SJCRH30 (cell line): ENCODE measurements around the gene CCDC137. TPM values are rescaled to one million over a fixed set of nuclear protein-coding genes. Genes with fewer than 3 reads are reported as not detected.
"Not testable (repeated sequence)": the region's sequence is repeated elsewhere in the genome, so short reads cannot be mapped to it uniquely, and the experiment has no call there.

Source experiments
- DNase-seq, 2 experiments: peaks; one replicate each; pipeline ENCODE4 v3.0.0-alpha.2; 2015 to 2020
- H3K27ac ChIP-seq: fragments of 250-450 bp; sonication (Bioruptor Pico); 2 replicates; pipeline ENCODE4 v1.5.1; 2020; ENCODE audit warnings: mild to moderate bottlenecking, moderate library complexity
- H3K27me3 ChIP-seq: fragments of 250-450 bp; sonication (Bioruptor Pico); 2 replicates; pipeline ENCODE4 v1.5.1; 2020; ENCODE audit warnings: mild to moderate bottlenecking, moderate library complexity
- H3K36me3 ChIP-seq: fragments of 250-450 bp; sonication (Bioruptor Pico); 2 replicates; pipeline ENCODE4 v1.5.1; 2020; ENCODE audit warnings: mild to moderate bottlenecking, moderate library complexity
- H3K4me1 ChIP-seq: fragments of 250-450 bp; sonication (Bioruptor Pico); 2 replicates; pipeline ENCODE4 v1.5.1; 2020; ENCODE audit warnings: mild to moderate bottlenecking, moderate library complexity
- H3K4me3 ChIP-seq: fragments of 250-450 bp; sonication (Bioruptor Pico); 2 replicates; pipeline ENCODE4 v1.5.1; 2020; ENCODE audit warnings: mild to moderate bottlenecking, moderate library complexity
- H3K9me3 ChIP-seq: fragments of 250-450 bp; sonication (Bioruptor Pico); replicated peaks from 2 replicates; pipeline ENCODE4 v1.5.1; 2020; ENCODE audit warnings: mild to moderate bottlenecking, moderate library complexity
- total RNA-seq: library from RNA; depleted of rRNA; stranded (reverse); fragments of >200 nt; shearing (Covaris generic); gene quantifications from 2 replicates; pipeline ENCODE4 v1.2.3, GENCODE V29; 2014

Gene CCDC137
- total RNA-seq, 1 experiment from 2014 or later, result 52.8 TPM

DNA sequence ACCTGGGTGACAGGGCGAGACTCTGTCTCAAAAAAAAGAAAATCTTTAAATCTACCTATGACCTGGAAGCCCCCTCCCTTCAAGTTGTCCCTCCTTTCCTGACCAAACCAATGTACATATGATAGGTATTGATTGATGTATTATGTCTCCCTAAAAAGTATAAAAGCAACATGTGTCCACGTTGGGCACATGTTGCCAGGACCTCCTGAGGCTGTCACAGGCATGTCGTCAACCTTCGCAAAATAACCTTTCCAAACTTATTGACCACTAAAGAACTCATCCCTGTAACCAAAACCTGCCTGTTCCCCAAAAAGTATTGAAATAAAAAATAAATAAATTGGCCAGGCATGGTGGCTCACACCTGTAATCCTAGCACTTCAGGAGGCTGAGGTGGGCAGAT, 4.5 kb upstream of the CCDC137 start:
- no peaks in the 10 kb centered on the region for H3K27me3 ChIP-seq
- peaks cover 6% of the 10 kb centered on the region; the same call in 1 of the 2 replicates for H3K4me1 ChIP-seq
- no peaks in the 10 kb centered on the region for H3K9me3 ChIP-seq
- DNase-seq, result no peak
- H3K27ac ChIP-seq, result no peak overlapping the region
- H3K36me3 ChIP-seq, result no peaks in the 10 kb centered on the region
- no peak overlapping the region for H3K4me3 ChIP-seq

DNA sequence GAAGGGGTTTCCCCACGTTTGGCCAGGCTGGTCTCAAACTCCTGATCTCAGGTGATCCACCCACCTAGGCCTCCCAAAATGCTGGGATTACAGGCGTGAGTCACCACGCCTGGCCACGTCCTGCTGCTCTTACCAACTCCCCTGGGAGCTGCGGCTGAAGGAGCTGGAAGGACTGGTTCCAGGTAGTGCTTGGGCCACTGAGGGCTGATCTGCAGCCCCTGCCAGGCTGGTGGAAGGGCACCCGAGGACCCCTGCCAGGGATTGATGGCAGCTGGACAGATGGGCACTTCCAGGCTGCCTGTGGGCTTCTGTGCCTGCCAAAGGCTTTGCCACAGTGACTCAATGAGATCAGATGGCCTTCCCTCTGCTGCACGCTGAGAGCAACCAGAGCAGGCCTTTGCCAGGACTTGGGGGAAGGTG, 2.5 kb upstream of the CCDC137 start:
- H3K4me3 ChIP-seq, result no peak overlapping the region
- H3K9me3 ChIP-seq, result no peaks in the 10 kb centered on the region
- no peak overlapping the region for H3K27ac ChIP-seq
- H3K27me3 ChIP-seq, result no peaks in the 10 kb centered on the region
- no peak for DNase-seq
- peaks cover 6% of the 10 kb centered on the region for H3K36me3 ChIP-seq
- H3K4me1 ChIP-seq, result peaks cover 12% of the 10 kb centered on the region

DNA sequence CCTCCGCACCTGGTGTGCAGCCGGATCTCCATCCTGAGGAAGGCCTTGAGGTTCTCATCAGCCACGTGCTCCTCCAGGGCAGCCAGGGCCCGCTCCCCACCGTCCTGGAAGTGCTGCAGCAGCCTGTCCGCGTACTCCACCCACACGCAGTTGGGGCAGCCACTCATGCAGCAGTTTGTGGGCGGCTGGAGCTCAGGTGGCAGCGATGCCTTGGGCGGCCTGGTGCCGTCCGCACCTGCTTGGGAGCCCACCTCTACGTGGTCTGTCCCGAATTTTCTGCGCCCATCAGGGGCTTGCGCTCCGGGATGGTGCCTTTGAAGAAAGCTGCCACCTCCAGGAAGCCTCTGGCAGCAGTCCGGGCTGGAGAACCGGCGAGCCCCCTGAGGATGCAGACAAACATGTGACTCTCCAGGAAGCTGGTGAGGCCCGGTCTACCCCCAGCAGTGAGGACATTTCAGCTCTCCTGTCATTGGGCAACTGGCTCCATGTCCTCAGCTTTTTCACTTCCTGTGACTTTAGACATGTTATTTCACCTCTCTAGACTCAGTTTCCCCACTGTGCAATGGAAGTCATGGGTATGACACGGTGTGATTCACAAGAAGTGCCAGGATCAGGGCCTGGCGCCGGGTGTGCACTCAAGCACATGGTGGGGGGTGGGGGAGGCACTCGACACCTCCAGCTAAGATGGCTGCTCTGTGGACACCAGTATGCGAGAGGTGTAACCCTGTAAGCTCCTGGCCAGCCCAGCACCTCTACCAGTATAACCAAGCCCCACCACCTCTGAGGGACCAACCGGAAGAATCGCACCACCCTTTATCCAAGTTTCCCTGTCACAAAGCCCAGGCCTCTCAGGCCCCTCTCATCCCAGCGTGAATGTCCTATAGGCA, 1.1 kb upstream of the CCDC137 start:
- peaks cover 12% of the 10 kb centered on the region for H3K4me1 ChIP-seq
- peaks cover 18% of the 10 kb centered on the region for H3K36me3 ChIP-seq
- peak; percentile 55 to 61 for DNase-seq
- H3K4me3 ChIP-seq, result peak overlapping the region; percentile 87
- peak overlapping the region; percentile 76 for H3K27ac ChIP-seq
- H3K27me3 ChIP-seq, result no peaks in the 10 kb centered on the region
- no peaks in the 10 kb centered on the region for H3K9me3 ChIP-seq

DNA sequence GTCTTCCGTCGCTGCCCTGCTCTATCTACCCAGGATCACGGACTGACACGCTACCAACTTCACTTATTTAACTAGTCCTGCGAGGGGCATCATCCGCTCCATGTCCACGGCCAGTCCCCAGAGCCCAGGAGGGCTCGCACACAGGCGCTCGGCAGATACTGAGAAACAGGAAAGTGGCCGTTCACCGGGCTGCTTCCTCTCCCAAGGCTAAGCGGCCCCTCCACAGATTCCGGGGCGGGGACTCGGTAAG, 520 bp upstream of the CCDC137 start:
- Histone ChIP-seq H3K27ac (peak overlapping the region; percentile 76), H3K9me3 (no peaks in the 10 kb centered on the region), H3K27me3 (no peaks in the 10 kb centered on the region), H3K36me3 (peaks cover 23% of the 10 kb centered on the region), H3K4me3 (peak overlapping the region; percentile 87), H3K4me1 (peaks cover 12% of the 10 kb centered on the region)
- peak; percentile 80 to 82 for DNase-seq

DNA sequence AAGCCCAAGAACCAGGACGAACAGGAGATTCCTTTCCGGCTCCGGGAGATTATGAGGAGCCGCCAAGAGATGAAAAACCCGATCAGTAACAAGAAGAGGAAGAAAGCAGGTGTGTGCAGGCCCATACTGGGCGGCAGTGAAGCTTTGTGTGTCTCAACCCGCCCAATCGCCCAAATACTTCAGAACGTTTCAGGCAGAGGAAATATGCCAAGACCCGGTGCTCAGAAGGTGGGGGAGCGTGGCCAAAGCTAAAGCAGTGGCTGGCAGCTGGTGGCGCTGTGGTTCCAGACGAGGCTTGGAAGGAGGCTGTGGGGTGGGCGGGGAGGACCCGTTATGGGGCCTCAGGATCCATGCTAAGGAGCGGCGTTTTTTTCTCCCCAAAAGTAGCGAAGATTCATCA, 1.2 kb downstream of the CCDC137 start:
- H3K27me3 ChIP-seq, result no peaks in the 10 kb centered on the region
- peak in 1 of 2 experiments; percentile 44 for DNase-seq
- peaks cover 12% of the 10 kb centered on the region for H3K4me1 ChIP-seq
- H3K36me3 ChIP-seq, result peaks cover 37% of the 10 kb centered on the region
- H3K9me3 ChIP-seq, result no peaks in the 10 kb centered on the region
- H3K4me3 ChIP-seq, result peak overlapping the region; percentile 87; the same call in 1 of the 2 replicates
- H3K27ac ChIP-seq, result no peak overlapping the region

DNA sequence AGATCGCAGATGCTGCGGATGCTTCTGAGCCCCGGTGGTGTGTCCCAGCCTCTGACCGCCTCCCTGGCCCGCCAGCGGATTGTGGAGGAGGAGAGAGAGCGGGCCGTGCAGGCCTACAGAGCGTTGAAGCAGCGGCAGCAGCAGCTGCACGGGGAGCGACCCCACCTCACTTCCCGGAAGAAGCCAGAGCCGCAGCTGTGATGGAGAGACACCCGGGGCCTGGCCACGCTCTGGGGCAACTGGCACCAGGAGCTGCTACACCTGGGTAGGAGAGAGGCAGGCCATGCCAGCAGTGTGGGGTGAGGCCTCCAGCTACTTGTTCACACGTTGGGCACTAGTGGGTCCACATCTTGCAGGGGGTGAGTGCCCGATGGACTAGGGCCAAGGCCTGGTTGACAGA, 6.0 kb downstream of the CCDC137 start:
- Histone ChIP-seq H3K9me3 (no peaks in the 10 kb centered on the region), H3K4me3 (no peak overlapping the region), H3K4me1 (peaks cover 4% of the 10 kb centered on the region), H3K27ac (no peak overlapping the region), H3K36me3 (peaks cover 61% of the 10 kb centered on the region), H3K27me3 (no peaks in the 10 kb centered on the region)
- DNase-seq, result peak in 1 of 2 experiments; percentile 40

DNA sequence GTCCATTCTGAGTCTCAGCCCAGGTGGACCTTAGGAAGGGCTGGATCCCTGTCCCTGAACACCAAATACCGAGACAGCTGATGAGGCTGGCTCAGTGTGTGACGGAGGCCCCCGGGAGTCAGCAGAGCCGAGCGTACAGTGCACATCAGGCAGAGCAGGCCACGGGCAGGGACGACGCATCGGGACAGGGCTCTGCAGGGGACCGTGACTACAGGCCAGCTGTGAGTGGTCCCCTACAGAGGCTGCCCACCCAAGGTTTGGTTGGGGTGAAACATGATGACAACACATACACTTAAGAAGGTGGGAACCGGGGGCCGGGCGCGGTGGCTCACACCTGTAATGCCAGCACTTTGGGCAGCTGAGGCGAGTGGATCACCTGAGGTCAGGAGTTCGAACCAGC, 6.4 kb downstream of the CCDC137 start:
- Histone ChIP-seq H3K4me1 (no peaks in the 10 kb centered on the region), H3K9me3 (no peaks in the 10 kb centered on the region), H3K4me3 (no peak overlapping the region), H3K27me3 (no peaks in the 10 kb centered on the region), H3K36me3 (peaks cover 61% of the 10 kb centered on the region), H3K27ac (no peak overlapping the region)
- DNase-seq, result peak in 1 of 2 experiments; percentile 10

DNA sequence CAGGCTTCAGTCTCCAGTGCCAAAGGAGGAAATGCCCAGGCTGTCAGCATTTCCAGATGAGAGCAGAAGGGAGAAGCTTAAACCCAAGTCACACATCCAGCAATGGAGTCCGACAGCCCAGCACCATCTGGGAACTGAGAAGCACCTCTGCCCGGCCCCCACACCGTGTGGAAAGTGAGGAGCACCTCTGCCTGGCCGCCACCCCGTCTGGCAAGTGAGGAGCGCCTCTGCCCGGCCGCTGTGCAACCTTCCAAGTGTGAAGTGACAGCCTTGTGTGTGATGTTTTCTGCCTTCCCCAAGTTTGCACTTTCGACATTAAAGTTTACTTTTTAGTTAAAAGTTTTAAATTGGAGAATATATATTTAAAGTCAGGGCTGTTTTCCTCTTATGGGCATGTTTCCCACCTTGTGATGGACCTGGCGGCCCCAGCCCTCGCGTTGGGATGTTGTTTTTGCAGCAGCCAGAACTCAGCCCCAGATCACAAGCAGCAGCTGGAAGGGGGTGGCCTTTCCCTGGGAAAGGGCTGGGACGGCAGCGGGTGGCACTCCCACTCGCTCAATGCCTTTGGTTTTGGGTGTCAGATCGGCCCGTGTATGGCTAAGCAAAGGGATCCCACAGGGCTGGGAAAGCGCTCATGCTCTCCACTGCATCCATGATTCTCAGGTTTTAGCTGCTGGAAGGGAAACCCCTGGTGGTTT, 7.2 kb downstream of the CCDC137 start:
- no peak overlapping the region for H3K4me3 ChIP-seq
- peaks cover 56% of the 10 kb centered on the region for H3K36me3 ChIP-seq
- DNase-seq, result no peak
- no peaks in the 10 kb centered on the region for H3K4me1 ChIP-seq
- no peaks in the 10 kb centered on the region for H3K9me3 ChIP-seq
- no peak overlapping the region for H3K27ac ChIP-seq
- no peaks in the 10 kb centered on the region for H3K27me3 ChIP-seq

DNA sequence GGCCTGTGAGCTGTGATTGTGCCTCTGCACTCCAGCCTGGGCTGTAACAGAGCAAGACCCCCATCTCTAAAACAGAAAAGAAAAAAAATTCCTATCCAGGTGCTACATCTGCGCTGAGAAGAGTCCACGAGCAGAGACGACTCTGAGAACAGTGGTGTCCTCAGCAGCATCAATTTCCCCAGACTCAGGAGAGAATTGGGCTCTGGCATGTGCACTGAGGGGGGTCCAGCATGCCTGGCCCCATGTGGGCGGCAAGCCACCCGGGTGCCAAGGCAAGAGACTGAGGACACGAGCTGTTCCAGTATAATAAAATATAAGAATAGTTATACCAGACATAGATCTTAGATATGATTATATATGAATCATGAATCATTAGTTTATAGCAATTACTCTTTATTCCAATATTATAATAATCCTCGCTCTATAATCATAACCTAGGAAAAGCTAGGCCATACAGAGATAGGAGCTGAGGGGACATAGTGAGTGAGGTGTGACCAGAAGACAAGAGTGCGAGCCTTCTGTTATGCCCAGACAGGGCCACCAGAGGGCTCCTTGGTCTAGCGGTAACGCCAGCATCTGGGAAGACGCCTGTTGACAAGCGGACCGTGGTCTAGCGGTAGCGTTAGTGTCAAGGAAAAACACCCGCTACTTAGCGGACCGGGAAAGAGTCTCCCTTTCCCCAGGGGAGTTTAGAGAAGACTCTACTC, 9.1 kb downstream of the CCDC137 start:
- DNase-seq, result peak; percentile 50 to 57
- not testable (repeated sequence) for H3K27me3 ChIP-seq
- peaks cover 41% of the 10 kb centered on the region for H3K36me3 ChIP-seq

DNA sequence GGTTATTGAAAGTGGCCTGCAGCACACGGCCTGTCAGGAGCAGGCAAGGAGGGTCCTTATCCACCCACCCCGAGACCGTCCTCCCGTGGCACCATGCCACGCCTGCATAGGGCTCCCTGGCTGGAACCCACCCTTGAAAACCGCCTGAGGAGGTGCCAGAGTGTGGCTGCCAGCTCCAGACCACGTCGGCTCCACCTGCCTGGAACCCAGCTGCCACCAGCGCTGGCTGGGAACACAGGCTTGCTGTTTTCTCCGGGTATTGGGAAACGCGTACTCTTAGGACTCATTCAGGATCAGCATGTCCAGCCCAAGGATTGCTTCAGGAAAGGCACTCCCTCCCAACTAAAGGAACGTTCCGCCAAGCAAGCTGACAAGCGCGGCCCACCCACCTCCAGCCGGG, 10.4 kb downstream of the CCDC137 start:
- peaks cover 13% of the 10 kb centered on the region for H3K4me1 ChIP-seq
- H3K27me3 ChIP-seq, result no peaks in the 10 kb centered on the region
- no peaks in the 10 kb centered on the region for H3K9me3 ChIP-seq
- DNase-seq, result no peak
- peaks cover 36% of the 10 kb centered on the region for H3K36me3 ChIP-seq
- H3K4me3 ChIP-seq, result no peak overlapping the region
- no peak overlapping the region for H3K27ac ChIP-seq

More for the DNA sequence above, 9.1 kb downstream of the CCDC137 start:
- not testable (repeated sequence) for H3K4me1 ChIP-seq, H3K4me3 ChIP-seq, H3K27ac ChIP-seq, H3K9me3 ChIP-seq

DNA sequence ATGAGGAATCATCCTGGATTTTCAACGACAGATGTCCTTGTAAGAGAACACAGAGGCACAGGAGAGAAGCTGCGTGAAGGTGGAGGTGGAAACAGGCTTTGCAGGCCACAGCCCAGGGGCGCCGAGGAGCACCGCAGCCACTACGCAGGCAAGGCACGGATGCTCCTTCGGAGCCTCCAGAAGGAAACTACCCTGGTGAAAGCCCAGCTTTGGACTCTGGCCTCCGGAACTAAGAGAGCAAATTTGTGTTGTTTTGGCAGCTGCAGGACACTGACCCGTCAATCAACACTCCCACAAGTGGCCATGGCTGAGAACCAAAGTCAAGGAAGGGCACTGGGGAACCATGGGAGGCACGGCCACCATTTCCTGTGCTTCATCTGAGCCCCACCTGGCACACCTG, 13.6 kb downstream of the CCDC137 start:
- no peaks in the 10 kb centered on the region for H3K27me3 ChIP-seq
- peaks cover 9% of the 10 kb centered on the region for H3K36me3 ChIP-seq
- no peak overlapping the region for H3K27ac ChIP-seq

DNA sequence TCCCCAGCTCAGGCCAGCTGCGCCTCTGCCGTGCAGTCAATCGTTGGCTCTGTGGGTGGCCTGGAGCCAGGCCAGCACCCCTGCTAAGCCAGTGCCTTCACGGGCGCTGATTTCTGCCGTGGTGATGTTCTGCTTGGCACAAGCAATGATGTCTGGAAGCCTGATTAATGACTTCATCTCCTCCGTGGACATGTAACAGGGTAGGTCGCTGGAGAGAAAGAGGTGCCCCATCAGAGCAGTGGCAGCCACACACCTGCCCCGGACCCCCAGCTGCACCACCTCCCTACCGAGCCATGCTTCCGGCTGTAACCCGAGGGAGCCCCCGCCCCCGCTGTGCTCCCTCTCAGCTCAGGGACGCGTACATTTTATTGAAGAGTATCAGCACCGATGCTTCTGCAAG, 15.1 kb downstream of the CCDC137 start:
- peaks cover 28% of the 10 kb centered on the region for H3K4me1 ChIP-seq
- H3K27me3 ChIP-seq, result no peaks in the 10 kb centered on the region
- H3K27ac ChIP-seq, result peak overlapping the region; percentile 2; the same call in 1 of the 2 replicates
- H3K4me3 ChIP-seq, result peak overlapping the region; percentile 84
- H3K36me3 ChIP-seq, result peaks cover 12% of the 10 kb centered on the region
- H3K9me3 ChIP-seq, result no peaks in the 10 kb centered on the region
- DNase-seq, result peak; percentile 89 to 91

More for the DNA sequence above, 13.6 kb downstream of the CCDC137 start:
- Histone ChIP-seq H3K4me1 (peaks cover 28% of the 10 kb centered on the region), H3K4me3 (no peak overlapping the region), H3K9me3 (no peaks in the 10 kb centered on the region)
- DNase-seq, result peak in 1 of 2 experiments; percentile 41

DNA sequence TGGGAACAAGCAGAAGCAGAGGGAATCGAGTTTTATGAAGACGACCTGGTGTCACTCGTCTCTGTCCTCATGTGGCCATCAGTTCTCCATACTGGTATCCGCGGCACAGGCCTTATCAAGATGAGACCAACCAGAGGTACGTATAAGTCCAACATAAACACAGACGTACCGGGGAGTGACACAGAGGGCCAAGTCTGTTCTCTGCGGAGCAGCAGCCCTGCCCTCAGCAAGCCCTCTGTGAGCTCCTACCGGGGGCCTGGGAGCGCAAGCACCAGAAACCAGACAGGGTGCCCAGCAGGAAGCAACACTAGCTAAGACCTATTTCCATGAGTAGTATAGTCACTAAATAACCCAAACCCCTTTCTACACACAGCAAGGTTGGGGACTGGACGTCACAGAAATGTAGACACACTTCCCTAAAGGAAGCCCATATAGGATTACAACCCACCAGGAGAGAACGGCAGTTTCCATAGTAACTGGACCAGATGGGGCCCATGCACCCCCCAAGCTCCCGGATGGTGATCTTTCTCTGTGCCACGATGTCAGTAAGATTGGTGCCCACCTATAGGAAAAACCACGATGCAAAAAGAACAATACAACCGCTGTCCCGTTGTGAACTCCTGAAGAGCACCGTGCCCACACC, 16.1 kb downstream of the CCDC137 start:
- peaks cover 15% of the 10 kb centered on the region for H3K36me3 ChIP-seq
- DNase-seq, result peak in 1 of 2 experiments; percentile 62

DNA sequence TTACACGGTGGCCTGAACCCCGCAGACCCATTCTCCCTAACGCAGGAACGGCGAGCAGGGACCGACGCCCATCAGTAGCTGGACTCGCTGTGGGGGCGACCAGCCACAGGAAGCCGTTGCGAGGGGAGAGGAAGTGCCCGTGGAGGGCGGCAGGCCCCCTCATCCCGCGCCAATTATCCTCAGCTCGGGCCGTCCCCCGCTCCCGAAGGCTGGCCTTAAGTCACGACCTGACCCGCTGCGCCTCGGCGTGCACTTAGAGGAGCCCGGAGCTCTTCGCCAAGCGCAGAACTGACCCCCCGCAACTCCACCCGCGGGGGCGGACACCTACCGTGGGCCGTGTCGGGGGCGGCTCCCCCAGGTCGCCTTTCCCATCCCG, 16.7 kb downstream of the CCDC137 start:
- peak overlapping the region; percentile 51 for H3K27ac ChIP-seq
- no peaks in the 10 kb centered on the region for H3K27me3 ChIP-seq
- peaks cover 18% of the 10 kb centered on the region for H3K36me3 ChIP-seq
- H3K4me3 ChIP-seq, result peak overlapping the region; percentile 84
- H3K9me3 ChIP-seq, result no peaks in the 10 kb centered on the region
- H3K4me1 ChIP-seq, result peaks cover 28% of the 10 kb centered on the region
- peak; percentile 57 to 61 for DNase-seq

More for the DNA sequence above, 16.1 kb downstream of the CCDC137 start:
- no peaks in the 10 kb centered on the region for H3K27me3 ChIP-seq
- peaks cover 28% of the 10 kb centered on the region for H3K4me1 ChIP-seq
- no peaks in the 10 kb centered on the region for H3K9me3 ChIP-seq
- peak overlapping the region; percentile 51 for H3K27ac ChIP-seq
- peak overlapping the region; percentile 84 for H3K4me3 ChIP-seq
